ENCODE measurements around the gene PCLAF. TPM values are rescaled to one million over a fixed set of nuclear protein-coding genes. Genes with fewer than 3 reads are reported as not detected.
"Not testable (repeated sequence)": the region's sequence is repeated elsewhere in the genome, so short reads cannot be mapped to it uniquely, and the experiment has no call there.

Gene PCLAF
- total RNA-seq, 2 donors from 2014 or later = not detected

DNA sequence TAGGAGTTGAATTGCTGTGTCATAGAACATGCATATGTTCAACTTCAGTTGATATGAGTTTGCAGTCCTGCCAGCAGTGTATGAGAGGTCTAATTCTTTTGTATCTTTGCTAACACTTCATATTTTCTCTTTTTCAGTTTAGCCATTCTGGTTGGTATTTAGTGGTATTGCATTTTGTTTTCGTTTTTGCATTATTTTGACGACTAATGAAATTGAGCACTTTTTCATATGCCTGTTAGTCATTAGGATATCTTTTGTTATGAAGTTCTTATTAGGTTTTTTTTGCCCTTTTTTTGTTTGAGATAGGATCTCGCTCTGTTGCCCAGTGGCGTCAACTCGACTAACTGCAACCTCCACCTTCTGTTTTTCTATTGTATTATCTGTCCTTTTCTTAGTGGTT lies 15.5 kb upstream of the PCLAF start:
- Histone ChIP-seq H3K27me3 (replicated peaks; ENCODE audit: insufficient read depth) (no peaks in the 10 kb centered on the region), H3K4me1 (ENCODE audit: control insufficient read depth in 1 of 2, low read depth in 2 of 2) (no peaks in the 10 kb centered on the region), H3K36me3 (peaks cover 52% of the 10 kb centered on the region), H3K9me3 (no peaks in the 10 kb centered on the region), H3K27ac (no peak overlapping the region), H3K4me3 (no peak overlapping the region)
- TF ChIP-seq, protein P1, sequence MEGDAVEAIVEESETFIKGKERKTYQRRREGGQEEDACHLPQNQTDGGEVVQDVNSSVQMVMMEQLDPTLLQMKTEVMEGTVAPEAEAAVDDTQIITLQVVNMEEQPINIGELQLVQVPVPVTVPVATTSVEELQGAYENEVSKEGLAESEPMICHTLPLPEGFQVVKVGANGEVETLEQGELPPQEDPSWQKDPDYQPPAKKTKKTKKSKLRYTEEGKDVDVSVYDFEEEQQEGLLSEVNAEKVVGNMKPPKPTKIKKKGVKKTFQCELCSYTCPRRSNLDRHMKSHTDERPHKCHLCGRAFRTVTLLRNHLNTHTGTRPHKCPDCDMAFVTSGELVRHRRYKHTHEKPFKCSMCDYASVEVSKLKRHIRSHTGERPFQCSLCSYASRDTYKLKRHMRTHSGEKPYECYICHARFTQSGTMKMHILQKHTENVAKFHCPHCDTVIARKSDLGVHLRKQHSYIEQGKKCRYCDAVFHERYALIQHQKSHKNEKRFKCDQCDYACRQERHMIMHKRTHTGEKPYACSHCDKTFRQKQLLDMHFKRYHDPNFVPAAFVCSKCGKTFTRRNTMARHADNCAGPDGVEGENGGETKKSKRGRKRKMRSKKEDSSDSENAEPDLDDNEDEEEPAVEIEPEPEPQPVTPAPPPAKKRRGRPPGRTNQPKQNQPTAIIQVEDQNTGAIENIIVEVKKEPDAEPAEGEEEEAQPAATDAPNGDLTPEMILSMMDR (IDR thresholded peaks at IDR 0.05) = no peak
- DNase-seq (ENCODE audit: low spot score) = no peak
- ATAC-seq (ENCODE audit: insufficient number of reproducible peaks, low FRiP score, low read depth) = no peak

DNA sequence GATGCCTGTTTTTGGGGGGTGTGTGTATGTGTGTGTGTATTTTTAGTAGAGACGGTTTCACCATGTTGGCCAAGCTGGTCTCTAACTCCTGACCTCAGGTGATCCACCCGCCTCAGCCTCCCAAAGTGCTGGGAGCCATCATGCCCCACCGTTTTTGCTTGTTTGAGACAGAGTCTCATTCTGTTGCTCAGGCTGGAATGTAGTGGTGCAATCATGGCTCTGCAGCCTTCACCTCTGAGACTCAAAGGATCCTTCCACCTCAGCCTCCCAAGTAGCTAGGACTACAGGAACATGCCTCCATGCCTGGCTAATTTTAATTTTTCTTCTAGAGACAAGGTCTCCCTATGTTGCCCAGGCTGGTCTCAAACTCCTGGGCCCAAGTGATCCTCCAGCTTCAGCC lies 11.2 kb upstream of the PCLAF start:
- H3K4me3 ChIP-seq; H3K27me3 ChIP-seq (replicated peaks; ENCODE audit: insufficient read depth); H3K9me3 ChIP-seq; DNase-seq (ENCODE audit: low spot score); ATAC-seq (ENCODE audit: insufficient number of reproducible peaks, low FRiP score, low read depth); H3K27ac ChIP-seq: not testable (repeated sequence)
- peaks cover 8 to 12% of the 10 kb centered on the region in 2 donors for H3K4me1 ChIP-seq (ENCODE audit: control insufficient read depth in 1 of 2, low read depth in 2 of 2)
- H3K36me3 ChIP-seq = peaks cover 19% of the 10 kb centered on the region

DNA sequence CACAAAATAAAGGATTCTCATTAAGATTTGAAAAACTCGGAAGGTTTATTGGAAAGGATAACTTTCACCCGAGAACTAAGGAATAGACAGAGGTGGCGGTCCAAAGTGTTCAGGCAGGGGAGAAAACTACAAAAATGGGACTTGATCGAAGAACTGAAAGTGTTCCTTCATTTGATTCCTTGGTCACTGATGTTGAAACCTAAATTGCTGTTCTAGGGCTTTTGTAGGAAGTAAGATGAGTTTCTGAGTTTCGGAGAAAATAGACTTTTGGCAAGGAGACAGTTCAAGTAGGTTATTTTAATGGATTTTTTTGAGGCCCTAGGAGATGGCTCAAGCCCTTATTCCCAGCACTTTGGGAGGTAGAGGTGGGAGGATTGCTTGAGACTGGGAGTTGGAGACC lies 7.8 kb upstream of the PCLAF start:
- TF ChIP-seq, protein P1 (IDR thresholded peaks at IDR 0.05) = no peak
- DNase-seq (ENCODE audit: low spot score) = no peak

DNA sequence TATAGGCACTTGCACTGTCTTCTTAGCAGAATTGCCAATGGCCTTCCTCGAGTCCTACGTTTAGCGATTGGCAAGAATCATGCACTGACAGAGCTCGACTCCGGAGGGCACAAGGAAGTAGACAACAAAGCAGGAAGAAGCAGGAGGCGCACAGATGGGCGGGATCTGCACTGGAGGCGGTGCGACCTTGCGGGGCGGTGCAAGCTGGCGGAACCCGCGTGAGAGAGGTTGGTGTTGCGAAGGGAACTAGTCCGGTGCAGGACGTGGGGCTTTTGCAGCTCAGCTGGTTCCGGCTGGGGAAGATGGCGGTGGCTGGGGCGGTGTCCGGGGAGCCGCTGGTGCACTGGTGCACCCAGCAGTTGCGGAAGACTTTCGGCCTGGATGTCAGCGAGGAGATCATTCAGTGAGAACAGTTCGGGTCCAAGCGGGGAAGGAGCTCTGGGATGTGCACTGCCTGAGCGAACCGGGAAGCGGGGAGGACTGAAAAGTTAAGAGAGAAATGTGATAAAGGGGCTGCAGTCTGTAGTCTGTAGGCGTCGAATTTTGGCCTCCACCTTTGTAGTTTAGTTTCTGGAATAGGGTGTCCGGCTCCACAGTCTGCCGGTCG lies 6.4 kb upstream of the PCLAF start, which contains the start of gene TRIP4:
Gene TRIP4, plus strand, starts transcription at position 275 of the 607 bp plus-strand sequence. Its CDS starts 28 bp downstream, at position 303.
- DNase-seq (ENCODE audit: low spot score) = peak; percentile 91
- TF ChIP-seq, protein P1 (IDR thresholded peaks at IDR 0.05) = no peak
- no peaks in the 10 kb centered on the region for H3K27me3 ChIP-seq (replicated peaks; ENCODE audit: insufficient read depth)
- H3K4me1 ChIP-seq (ENCODE audit: control insufficient read depth in 1 of 2, low read depth in 2 of 2) = peaks cover 8 to 12% of the 10 kb centered on the region in 2 donors
- no peaks in the 10 kb centered on the region for H3K9me3 ChIP-seq
- no peaks in the 10 kb centered on the region for H3K36me3 ChIP-seq
- peak within 1 kb of the TSS; percentile 83 for H3K4me3 ChIP-seq
- ATAC-seq (ENCODE audit: insufficient number of reproducible peaks, low FRiP score, low read depth) = peak; percentile 95
- peak within 1 kb of the TSS; percentile 64 to 79 for H3K27ac ChIP-seq

More for the DNA sequence above, 7.8 kb upstream of the PCLAF start:
- Histone ChIP-seq H3K4me1 (ENCODE audit: control insufficient read depth in 1 of 2, low read depth in 2 of 2) (peaks cover 8 to 12% of the 10 kb centered on the region in 2 donors), H3K27me3 (replicated peaks; ENCODE audit: insufficient read depth) (no peaks in the 10 kb centered on the region), H3K9me3 (no peaks in the 10 kb centered on the region), H3K36me3 (no peaks in the 10 kb centered on the region), H3K27ac (no peak overlapping the region), H3K4me3 (peak overlapping the region; percentile 83)
- ATAC-seq (ENCODE audit: insufficient number of reproducible peaks, low FRiP score, low read depth) = no peak

DNA sequence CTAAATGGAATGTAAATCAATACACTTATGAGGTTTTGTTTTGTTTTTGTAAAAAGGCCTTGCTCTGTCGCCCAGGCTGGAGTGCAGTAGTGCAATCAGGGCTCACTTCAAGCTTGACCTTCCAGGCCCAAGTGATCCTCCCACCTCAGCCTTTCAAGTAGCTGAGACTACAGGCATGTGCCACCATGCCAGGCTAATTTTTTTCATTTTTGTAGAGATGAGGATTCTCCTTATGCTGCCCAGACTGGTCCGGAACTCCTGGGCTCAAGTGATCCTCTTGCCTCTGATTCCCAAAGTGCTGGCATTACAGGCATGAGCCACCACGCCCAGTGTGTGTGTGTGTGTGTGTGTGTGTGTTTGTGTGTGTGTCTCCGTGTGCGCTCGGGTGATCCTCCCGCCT lies 5.0 kb upstream of the PCLAF start:
- Histone ChIP-seq H3K4me1 (ENCODE audit: control insufficient read depth in 1 of 2, low read depth in 2 of 2) (peaks cover 11 to 18% of the 10 kb centered on the region in 2 donors), H3K4me3 (no peak overlapping the region), H3K27ac (no peak overlapping the region), H3K36me3 (no peaks in the 10 kb centered on the region), H3K9me3 (no peaks in the 10 kb centered on the region), H3K27me3 (replicated peaks; ENCODE audit: insufficient read depth) (no peaks in the 10 kb centered on the region)
- DNase-seq (ENCODE audit: low spot score) (no peak), ATAC-seq (ENCODE audit: insufficient number of reproducible peaks, low FRiP score, low read depth) (no peak)
- TF ChIP-seq, protein P1 (IDR thresholded peaks at IDR 0.05) = no peak

DNA sequence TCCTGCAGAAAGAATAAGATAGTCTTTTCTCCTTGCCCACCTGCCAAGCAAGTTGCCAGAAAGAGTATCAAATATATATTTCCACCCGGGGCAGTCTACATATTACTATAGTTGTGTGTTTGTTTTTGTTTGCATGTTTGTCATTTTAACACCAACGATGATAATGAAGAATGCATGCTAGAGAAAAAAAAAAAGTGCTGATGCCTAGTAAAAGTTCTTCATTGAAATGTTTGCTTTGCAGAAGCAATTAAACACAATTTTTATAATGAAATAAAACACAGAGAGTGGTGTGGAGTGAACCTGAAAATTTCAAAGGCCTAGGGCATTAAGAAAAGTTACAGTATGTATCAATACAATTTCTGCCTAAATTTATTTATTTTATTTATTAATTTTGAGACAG lies 2.5 kb upstream of the PCLAF start:
- TF ChIP-seq, protein P1 (IDR thresholded peaks at IDR 0.05) = no peak
- H3K4me1 ChIP-seq (ENCODE audit: control insufficient read depth in 1 of 2, low read depth in 2 of 2) = peaks cover 9 to 18% of the 10 kb centered on the region in 2 donors
- DNase-seq (ENCODE audit: low spot score) = no peak
- no peak for ATAC-seq (ENCODE audit: insufficient number of reproducible peaks, low FRiP score, low read depth)
- H3K36me3 ChIP-seq = no peaks in the 10 kb centered on the region
- H3K4me3 ChIP-seq = no peak overlapping the region
- H3K9me3 ChIP-seq = no peaks in the 10 kb centered on the region
- no peaks in the 10 kb centered on the region for H3K27me3 ChIP-seq (replicated peaks; ENCODE audit: insufficient read depth)
- no peak overlapping the region for H3K27ac ChIP-seq

DNA sequence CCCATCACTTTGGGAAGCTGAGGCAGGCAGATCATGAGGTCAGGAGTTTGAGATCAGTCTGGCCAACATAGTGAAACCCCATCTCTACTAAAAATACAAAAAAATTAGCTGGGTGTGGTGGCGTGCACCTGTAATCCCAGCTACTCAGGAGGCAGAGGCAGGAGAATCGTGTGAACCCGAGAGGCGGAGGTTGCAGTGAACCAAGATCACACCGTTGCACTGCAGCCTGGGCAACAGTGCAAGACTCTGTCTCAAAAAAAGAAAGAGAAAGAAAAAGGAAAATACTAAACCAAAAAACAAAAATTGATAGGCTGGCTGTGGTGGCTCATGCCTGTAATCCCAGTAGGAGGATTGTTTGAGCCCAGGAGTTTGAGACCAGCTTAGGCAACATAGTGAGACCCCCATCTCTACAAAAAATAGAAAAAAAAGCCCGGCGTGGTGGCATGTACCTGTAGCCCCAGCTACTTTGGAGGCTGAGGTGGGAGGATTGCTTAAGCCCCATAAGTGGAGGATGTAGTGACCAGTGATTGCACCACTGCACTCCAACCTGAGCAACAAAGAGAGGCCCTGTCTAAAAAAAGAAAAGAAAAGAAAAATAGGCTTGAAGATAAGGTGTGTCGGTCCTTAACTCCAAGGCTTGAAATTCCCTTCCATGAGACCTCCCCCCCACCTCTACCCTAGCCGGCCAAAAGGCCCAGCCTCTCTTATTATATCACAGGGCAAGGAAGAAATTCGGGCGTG lies 941 bp downstream of the PCLAF start:
- not testable (repeated sequence) for H3K36me3 ChIP-seq; ATAC-seq (ENCODE audit: insufficient number of reproducible peaks, low FRiP score, low read depth); DNase-seq (ENCODE audit: low spot score); H3K9me3 ChIP-seq; H3K27ac ChIP-seq; H3K27me3 ChIP-seq (replicated peaks; ENCODE audit: insufficient read depth)
- Histone ChIP-seq H3K4me3 (peak overlapping the region; percentile 67), H3K4me1 (ENCODE audit: control insufficient read depth in 1 of 2, low read depth in 2 of 2) (peaks cover 3 to 12% of the 10 kb centered on the region in 2 donors)
